ENCODE data around the gene SPAG6.

SPAG6 gene

DNA sequence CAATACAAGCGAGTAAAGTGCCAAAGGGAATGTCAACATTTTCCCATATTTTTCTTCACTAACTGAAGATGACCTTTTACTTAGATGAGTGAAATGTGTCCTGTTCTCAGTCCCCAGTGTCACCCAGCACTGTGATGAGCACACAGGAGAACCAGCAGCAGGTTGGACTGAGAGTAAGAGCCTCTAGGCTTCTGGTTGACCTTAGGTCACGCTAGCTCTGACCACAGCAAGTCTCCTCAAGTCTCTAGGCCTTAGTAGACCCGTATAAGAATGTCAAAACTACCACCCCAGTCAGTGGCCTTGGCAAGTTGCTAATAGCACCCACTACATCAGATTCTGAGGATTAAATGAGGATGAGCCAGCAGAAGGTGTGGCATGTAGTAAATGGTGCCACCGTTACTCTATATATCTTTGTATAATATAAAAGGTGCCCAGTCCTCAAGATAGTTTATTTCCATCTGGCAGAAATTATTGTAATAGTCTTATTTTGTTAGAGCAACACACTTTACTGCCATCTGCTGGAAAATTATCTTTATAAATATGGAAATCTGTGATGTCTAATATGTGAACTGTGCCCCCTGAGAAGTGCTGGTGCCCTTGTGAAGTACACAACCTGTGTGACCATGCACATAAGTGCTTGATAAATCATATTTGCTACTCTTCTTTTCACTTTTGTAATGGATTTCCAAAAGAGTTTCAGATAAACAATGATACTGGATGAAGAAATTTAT lies 75.7 kb downstream of the SPAG6 start:
- peak; percentile 56 for DNase-seq (ENCODE audit: low read depth)
- no peak overlapping the region for H3K4me3 ChIP-seq (ENCODE audit: low read depth, low read length)
- TF ChIP-seq, protein P1, sequence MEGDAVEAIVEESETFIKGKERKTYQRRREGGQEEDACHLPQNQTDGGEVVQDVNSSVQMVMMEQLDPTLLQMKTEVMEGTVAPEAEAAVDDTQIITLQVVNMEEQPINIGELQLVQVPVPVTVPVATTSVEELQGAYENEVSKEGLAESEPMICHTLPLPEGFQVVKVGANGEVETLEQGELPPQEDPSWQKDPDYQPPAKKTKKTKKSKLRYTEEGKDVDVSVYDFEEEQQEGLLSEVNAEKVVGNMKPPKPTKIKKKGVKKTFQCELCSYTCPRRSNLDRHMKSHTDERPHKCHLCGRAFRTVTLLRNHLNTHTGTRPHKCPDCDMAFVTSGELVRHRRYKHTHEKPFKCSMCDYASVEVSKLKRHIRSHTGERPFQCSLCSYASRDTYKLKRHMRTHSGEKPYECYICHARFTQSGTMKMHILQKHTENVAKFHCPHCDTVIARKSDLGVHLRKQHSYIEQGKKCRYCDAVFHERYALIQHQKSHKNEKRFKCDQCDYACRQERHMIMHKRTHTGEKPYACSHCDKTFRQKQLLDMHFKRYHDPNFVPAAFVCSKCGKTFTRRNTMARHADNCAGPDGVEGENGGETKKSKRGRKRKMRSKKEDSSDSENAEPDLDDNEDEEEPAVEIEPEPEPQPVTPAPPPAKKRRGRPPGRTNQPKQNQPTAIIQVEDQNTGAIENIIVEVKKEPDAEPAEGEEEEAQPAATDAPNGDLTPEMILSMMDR (IDR thresholded peaks at IDR 0.05; ENCODE audit: insufficient read depth, low read depth, low read length, missing control alignments), result no peak

DNA sequence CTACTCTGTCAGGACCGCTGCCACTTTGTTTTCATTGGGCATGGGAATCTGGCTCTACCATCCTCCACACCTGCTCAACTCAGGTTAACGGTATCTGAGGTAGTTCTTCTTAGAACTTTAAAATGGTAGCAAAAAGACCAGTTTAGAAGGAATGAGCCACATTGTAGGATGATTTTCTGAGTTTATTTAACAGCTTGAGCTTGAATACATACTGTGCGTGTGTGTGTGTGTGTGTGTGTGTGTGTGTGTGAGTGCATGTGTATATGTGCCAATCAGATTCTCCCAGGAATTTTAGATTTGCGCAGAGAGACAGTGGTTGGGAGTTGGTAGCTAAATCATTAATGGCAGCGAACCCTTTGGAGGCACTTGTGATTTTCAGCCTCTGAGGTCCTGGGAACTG lies 81.4 kb downstream of the SPAG6 start:
- TF ChIP-seq, protein P1 (IDR thresholded peaks at IDR 0.05; ENCODE audit: insufficient read depth, low read depth, low read length, missing control alignments), result no peak
- H3K4me3 ChIP-seq (ENCODE audit: low read depth, low read length), result no peak overlapping the region
- no peak for DNase-seq (ENCODE audit: low read depth)

DNA sequence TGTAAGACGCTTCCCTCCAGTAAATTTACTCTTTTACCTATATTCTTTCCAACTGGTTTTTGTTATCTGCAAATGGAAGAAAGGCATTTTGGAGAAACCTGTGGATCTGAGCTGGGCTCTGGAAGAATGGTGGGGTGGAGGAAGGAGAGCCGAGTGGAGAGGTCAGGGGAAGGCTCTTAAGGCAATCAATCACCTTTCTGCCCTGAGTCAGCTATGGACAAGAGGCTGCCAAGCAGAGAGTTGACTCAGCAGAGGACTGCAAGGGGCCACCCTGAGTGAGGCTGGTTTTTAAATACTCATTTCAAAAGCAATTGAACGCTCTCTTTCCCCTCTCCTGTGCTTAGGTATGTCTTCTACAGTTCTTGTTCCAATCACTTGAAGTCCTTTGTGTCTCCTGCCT lies 81.8 kb downstream of the SPAG6 start:
- TF ChIP-seq, protein P1 (IDR thresholded peaks at IDR 0.05; ENCODE audit: insufficient read depth, low read depth, low read length, missing control alignments), result no peak
- H3K4me3 ChIP-seq (ENCODE audit: low read depth, low read length), result no peak overlapping the region
- DNase-seq (ENCODE audit: low read depth), result peak; percentile 45

DNA sequence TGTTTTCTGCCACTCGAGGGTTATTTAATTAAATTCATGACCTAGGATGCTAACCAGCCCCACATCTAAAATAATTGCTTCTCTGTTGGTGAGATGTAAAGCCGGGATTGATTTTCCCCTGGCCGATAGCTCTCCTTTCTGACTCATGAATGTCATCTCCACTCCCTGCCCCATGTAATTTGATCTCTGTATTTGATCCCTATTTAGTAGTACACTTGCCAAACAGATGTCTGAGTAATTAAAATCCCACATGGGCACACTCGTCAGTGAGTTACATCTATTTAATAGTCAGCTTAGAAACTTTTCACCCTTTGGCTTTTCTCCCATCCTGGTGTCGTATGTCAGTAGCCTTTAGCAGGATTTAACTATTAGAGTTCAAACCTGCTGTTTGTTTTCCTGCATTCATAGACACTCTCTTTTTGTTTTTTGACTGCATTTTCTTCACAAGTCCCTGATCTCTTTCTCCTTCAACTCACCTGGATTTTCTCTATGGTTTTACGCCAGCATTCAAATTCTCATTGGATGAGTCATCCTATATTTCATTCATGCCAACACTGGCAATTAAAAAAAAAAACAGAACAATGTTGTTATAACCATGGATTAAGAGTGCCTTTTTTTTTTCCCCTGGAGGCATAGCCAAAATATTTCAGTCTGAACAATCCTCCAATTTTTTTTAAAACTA lies 82.7 kb downstream of the SPAG6 start:
- no peak for DNase-seq (ENCODE audit: low read depth)
- TF ChIP-seq, protein P1 (IDR thresholded peaks at IDR 0.05; ENCODE audit: insufficient read depth, low read depth, low read length, missing control alignments), result no peak
- no peak overlapping the region for H3K4me3 ChIP-seq (ENCODE audit: low read depth, low read length)

DNA sequence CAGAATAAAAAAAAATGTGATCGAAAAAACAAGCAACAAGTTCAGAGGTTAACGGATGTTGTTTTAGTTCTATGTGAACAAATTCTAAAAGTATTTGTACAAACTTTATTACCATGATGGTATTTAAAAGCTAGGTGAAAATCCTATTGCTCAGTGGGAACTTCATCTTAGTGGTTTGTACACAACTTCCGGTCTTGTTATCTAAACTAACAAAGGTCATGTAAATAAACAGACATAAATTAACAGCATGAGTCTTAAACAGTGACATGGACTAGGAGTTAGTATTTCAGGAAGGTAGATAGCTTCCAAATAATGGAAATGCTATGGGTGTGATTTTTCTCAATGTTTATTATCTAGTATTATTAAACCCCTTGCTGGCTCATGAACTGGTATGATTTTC lies 83.8 kb downstream of the SPAG6 start:
- no peak overlapping the region for H3K4me3 ChIP-seq (ENCODE audit: low read depth, low read length)
- TF ChIP-seq, protein P1 (IDR thresholded peaks at IDR 0.05; ENCODE audit: insufficient read depth, low read depth, low read length, missing control alignments), result no peak
- DNase-seq (ENCODE audit: low read depth), result no peak

DNA sequence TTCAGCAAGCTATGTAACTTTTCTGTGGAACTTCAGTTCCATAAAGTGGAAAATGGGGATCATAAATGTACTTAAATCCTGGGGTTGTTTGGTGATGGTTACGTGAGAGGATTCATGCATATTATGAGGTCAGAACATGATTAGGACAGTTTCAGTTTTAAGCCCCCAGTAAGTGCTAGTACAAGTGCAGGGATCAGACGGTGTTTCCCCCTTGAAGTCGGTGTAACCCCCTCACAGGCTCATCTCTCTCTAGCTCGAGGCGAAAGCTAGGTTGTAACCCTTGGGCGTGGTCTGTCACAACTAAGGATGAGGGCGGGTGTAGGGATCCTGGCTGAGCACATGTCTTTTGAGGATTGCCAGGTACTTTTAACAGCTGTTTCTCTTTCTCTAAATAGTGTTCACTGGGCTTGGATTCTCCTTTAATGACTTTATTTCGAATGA lies 84.7 kb downstream of the SPAG6 start:
- H3K4me3 ChIP-seq (ENCODE audit: low read depth, low read length), result no peak overlapping the region
- peak; percentile 24 for DNase-seq (ENCODE audit: low read depth)

More for the DNA sequence above, 84.7 kb downstream of the SPAG6 start:
- TF ChIP-seq, protein P1 (IDR thresholded peaks at IDR 0.05; ENCODE audit: insufficient read depth, low read depth, low read length, missing control alignments), result no peak

Data from GM12865 (cell line).